Measurements from ENCODE around the gene AOC3. TPM values are rescaled to one million over a fixed set of nuclear protein-coding genes. Genes with fewer than 3 reads are reported as not detected.

AOC3 gene
- polyA plus RNA-seq, 1 experiment = 0.12 TPM

- H3K27me3 ChIP-seq (ENCODE audit: control insufficient read depth, insufficient read depth, low read length) = peaks cover 10% of the 10 kb centered on the region
- DNase-seq (ENCODE audit: low read depth, low spot score) = no peak
- H3K27ac ChIP-seq (ENCODE audit: low read depth, low read length) = no peak overlapping the region
- ChIA-PET CTCF (interaction anchor here (0.7 to 4.4 kb wide), 3 partner anchors 83 to 292 kb away, joined by 6 to 98 read pairs (median 64); no protein-coding TSS in a partner anchor), POLR2A (interaction anchor here (1.5 kb wide), 1 partner anchor 83 kb away, joined by 8 read pairs; no protein-coding TSS in a partner anchor)
- no peak overlapping the region for H3K4me3 ChIP-seq (ENCODE audit: low read depth, low read length)
- no peak for TF ChIP-seq CTCF (IDR thresholded peaks at IDR 0.05; ENCODE audit: low read depth, low read length)
- H3K9me3 ChIP-seq (ENCODE audit: control insufficient read depth, insufficient read depth, low read length) = no peaks in the 10 kb centered on the region
These were observed 4.9 kb upstream of the AOC3 start for GRCh38 chr17:42845918-42846593.

- no peak for DNase-seq (ENCODE audit: low read depth, low spot score)
- POLR2A ChIA-PET = no interaction called here
- Histone ChIP-seq H3K27ac (ENCODE audit: low read depth, low read length) (no peak overlapping the region), H3K9me3 (ENCODE audit: control insufficient read depth, insufficient read depth, low read length) (no peaks in the 10 kb centered on the region), H3K4me3 (ENCODE audit: low read depth, low read length) (no peak overlapping the region), H3K27me3 (ENCODE audit: control insufficient read depth, insufficient read depth, low read length) (peaks cover 11% of the 10 kb centered on the region)
- TF ChIP-seq CTCF (IDR thresholded peaks at IDR 0.05; ENCODE audit: low read depth, low read length) = no peak
- CTCF ChIA-PET = interaction anchor here (0.5 to 2.5 kb wide), 2 partner anchors 17 to 83 kb away, joined by 4 to 17 read pairs; no protein-coding TSS in a partner anchor
These were observed 4.3 kb upstream of the AOC3 start for GRCh38 chr17:42846594-42847280.

- POLR2A ChIA-PET = interaction anchor here (0.6 to 1.3 kb wide), 3 partner anchors 61 to 176 kb away, joined by 3 read pairs; no protein-coding TSS in a partner anchor
- peaks cover 14% of the 10 kb centered on the region for H3K27me3 ChIP-seq (ENCODE audit: control insufficient read depth, insufficient read depth, low read length)
- no peak overlapping the region for H3K27ac ChIP-seq (ENCODE audit: low read depth, low read length)
- CTCF ChIA-PET = interaction anchor here (0.7 to 2.5 kb wide), 6 partner anchors 12 to 89 kb away, joined by 3 to 17 read pairs (median 4); no protein-coding TSS in a partner anchor
- no peaks in the 10 kb centered on the region for H3K9me3 ChIP-seq (ENCODE audit: control insufficient read depth, insufficient read depth, low read length)
- DNase-seq (ENCODE audit: low read depth, low spot score) = no peak
- no peak overlapping the region for H3K4me3 ChIP-seq (ENCODE audit: low read depth, low read length)
- TF ChIP-seq CTCF (IDR thresholded peaks at IDR 0.05; ENCODE audit: low read depth, low read length) = no peak
These were observed 2.9 kb upstream of the AOC3 start for GRCh38 chr17:42848093-42848492.

GRCh38 chr17:42849031-42849430 lies 2.0 kb upstream of the AOC3 start:
- ChIA-PET CTCF (interaction anchor here (0.7 to 2.5 kb wide), 3 partner anchors 70 to 85 kb away, joined by 3 to 17 read pairs (median 3); no protein-coding TSS in a partner anchor), POLR2A (no interaction called here)
- Histone ChIP-seq H3K9me3 (ENCODE audit: control insufficient read depth, insufficient read depth, low read length) (no peaks in the 10 kb centered on the region), H3K27ac (ENCODE audit: low read depth, low read length) (no peak overlapping the region), H3K4me3 (ENCODE audit: low read depth, low read length) (no peak overlapping the region), H3K27me3 (ENCODE audit: control insufficient read depth, insufficient read depth, low read length) (peaks cover 14% of the 10 kb centered on the region)
- no peak for DNase-seq (ENCODE audit: low read depth, low spot score)
- TF ChIP-seq CTCF (IDR thresholded peaks at IDR 0.05; ENCODE audit: low read depth, low read length) = no peak

All from AG04450 (cell line).